OCI-LY3 (cell line): ENCODE data around the gene SRP68.

Experiments used
- EZH2phosphoT487 ChIP-seq: fragments of 200-600 bp; shearing (Covaris generic); IDR thresholded peaks from 2 replicates; pipeline ENCODE4 v1.6.1; 2018; ENCODE audit warnings: antibody characterized with exemption, mixed run types, low read depth
- TF ChIP-seq, protein P1 (sequence below): fragments of 200-600, 300-600 bp; sonication (generic); IDR thresholded peaks from 2 replicates; pipeline ENCODE4 v1.5.1; 2014; ENCODE audit warnings: antibody characterized with exemption, low read length, low read depth

DNA sequence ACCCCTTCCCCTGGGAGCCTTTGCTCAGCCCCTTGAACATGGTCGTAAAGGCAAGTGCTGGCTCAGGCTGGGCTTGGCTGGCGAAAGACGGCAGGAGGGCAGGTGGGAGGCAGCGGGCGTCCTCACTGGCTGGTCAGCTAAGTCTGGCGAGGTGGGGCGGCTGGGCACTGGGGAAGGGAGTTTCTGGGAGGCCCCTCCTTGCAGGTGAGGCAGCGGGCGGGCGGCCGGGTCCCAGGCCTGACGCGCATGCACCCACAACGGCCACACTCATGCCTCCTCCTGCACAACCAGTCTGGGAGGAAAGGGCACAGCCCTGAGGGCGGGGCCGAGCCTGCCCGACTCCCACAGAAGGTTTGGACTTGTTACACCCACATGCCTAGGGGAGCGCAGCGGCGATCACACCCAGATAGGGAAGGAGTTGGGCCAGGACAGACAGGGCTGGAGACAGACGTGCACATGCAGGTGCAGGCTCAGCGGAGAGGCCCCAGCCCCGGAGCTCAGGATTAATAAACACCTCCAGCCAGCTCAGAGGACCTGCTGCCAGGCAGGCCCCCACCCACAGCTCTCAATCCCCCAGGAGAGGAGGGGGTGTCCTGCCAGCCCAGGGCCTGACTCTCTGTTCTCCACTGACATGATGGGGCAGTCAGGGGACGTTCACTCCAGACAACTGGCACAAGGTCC lies 45.0 kb downstream of the SRP68 start, which contains the start of gene EVPL:
- TF ChIP-seq, protein P1, sequence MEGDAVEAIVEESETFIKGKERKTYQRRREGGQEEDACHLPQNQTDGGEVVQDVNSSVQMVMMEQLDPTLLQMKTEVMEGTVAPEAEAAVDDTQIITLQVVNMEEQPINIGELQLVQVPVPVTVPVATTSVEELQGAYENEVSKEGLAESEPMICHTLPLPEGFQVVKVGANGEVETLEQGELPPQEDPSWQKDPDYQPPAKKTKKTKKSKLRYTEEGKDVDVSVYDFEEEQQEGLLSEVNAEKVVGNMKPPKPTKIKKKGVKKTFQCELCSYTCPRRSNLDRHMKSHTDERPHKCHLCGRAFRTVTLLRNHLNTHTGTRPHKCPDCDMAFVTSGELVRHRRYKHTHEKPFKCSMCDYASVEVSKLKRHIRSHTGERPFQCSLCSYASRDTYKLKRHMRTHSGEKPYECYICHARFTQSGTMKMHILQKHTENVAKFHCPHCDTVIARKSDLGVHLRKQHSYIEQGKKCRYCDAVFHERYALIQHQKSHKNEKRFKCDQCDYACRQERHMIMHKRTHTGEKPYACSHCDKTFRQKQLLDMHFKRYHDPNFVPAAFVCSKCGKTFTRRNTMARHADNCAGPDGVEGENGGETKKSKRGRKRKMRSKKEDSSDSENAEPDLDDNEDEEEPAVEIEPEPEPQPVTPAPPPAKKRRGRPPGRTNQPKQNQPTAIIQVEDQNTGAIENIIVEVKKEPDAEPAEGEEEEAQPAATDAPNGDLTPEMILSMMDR, result no peak
- TF ChIP-seq EZH2phosphoT487, result no peak
